ENCODE data around the gene HIRA. TPM values are rescaled to one million over a fixed set of nuclear protein-coding genes. Genes with fewer than 3 reads are reported as not detected.

HIRA gene
- total and polyA plus RNA-seq, 2 experiments from 2014 or later = 2.7 to 18.6 TPM

DNA sequence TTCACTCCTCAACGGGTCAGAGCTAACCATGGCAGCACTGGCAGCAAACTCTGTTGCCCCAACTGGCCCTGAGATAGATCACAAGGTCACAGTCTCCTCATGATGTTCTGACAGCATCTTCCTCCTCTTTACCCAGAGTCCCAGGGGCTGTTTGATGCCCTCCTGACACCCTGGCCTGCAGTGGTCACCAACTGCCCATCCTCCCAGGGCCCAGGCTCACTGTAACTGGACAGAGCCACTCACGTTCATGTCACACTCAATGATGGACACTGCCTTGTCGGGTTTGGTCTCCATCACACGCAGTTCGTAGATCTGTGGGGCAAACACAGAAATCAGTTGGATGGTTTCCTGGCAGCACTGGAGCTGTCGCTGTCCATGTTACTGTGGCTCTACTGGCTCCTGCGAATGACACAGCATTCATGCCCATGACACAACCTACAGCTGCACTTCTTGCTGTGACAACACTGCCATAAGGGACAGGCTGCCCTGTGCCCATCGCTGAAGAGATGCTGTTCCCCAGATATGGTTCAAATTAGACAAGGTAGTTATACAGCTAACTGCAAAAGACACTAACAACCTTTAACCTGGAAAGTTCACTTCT lies 26.4 kb upstream of the HIRA start:
- no peak for DNase-seq
- H3K9me3 ChIP-seq (ENCODE audit: low read depth) = no peaks in the 10 kb centered on the region
- no peak overlapping the region for H3K4me2 ChIP-seq (ENCODE audit: unreplicated experiment)
- no peak overlapping the region for H3K4me3 ChIP-seq
- H3K27me3 ChIP-seq (replicated peaks; ENCODE audit: insufficient read depth) = no peaks in the 10 kb centered on the region
- no peaks in the 10 kb centered on the region for H3F3A ChIP-seq (ENCODE audit: insufficient read depth)
- peaks cover 8% of the 10 kb centered on the region; the same call in 1 of the 2 replicates for H3K4me1 ChIP-seq (ENCODE audit: insufficient read depth)
- in situ Hi-C loops (cut with MboI) = no loop called here
- no peaks in the 10 kb centered on the region for H3K79me2 ChIP-seq (ENCODE audit: insufficient read depth)
- no peak overlapping the region for H2AFZ ChIP-seq
- 90 to 93% methylated on average over 8 of the region's 8 CpGs for WGBS, 2 experiments (ENCODE audit: low coverage in 1 of 2, low lambda C conversion rate in 2 of 2, missing lambda C conversion rate in 2 of 2)
- TF ChIP-seq EZH2 (IDR thresholded peaks at IDR 0.05; ENCODE audit: insufficient read depth, poor library complexity, severe bottlenecking) (no peak), EZH2phosphoT487 (IDR thresholded peaks at IDR 0.05; ENCODE audit: insufficient read depth, low read depth) (no peak)
- no peak overlapping the region for H3K9ac ChIP-seq
- H3K27ac ChIP-seq = no peak overlapping the region
- H4K20me1 ChIP-seq (ENCODE audit: insufficient read depth) = no peaks in the 10 kb centered on the region
- H3K36me3 ChIP-seq (ENCODE audit: low read depth) = peaks cover 52% of the 10 kb centered on the region
- H3K9me2 ChIP-seq (ENCODE audit: insufficient read depth) = no peaks in the 10 kb centered on the region

- Histone ChIP-seq H4K20me1 (ENCODE audit: insufficient read depth) (no peaks in the 10 kb centered on the region), H3K4me2 (ENCODE audit: unreplicated experiment) (no peak overlapping the region), H3K27ac (no peak overlapping the region), H3K9me2 (ENCODE audit: insufficient read depth) (no peaks in the 10 kb centered on the region), H3K27me3 (replicated peaks; ENCODE audit: insufficient read depth) (no peaks in the 10 kb centered on the region), H3K4me1 (ENCODE audit: insufficient read depth) (peaks cover 7% of the 10 kb centered on the region; the same call in 1 of the 2 replicates), H3K4me3 (no peak overlapping the region), H3K9me3 (ENCODE audit: low read depth) (no peaks in the 10 kb centered on the region), H3F3A (ENCODE audit: insufficient read depth) (0 out of 2 replicates have a peak, but pooled peaks cover 4% of the 10 kb centered on the region), H2AFZ (no peak overlapping the region), H3K36me3 (ENCODE audit: low read depth) (peaks cover 41% of the 10 kb centered on the region), H3K9ac (no peak overlapping the region), H3K79me2 (ENCODE audit: insufficient read depth) (no peaks in the 10 kb centered on the region)
- in situ Hi-C loops (cut with MboI) = no loop called here
- TF ChIP-seq EZH2phosphoT487 (IDR thresholded peaks at IDR 0.05; ENCODE audit: insufficient read depth, low read depth) = no peak
- 93 to 95% methylated on average over 8 to 10 of the region's 10 CpGs for WGBS, 2 experiments (ENCODE audit: low coverage in 1 of 2, low lambda C conversion rate in 2 of 2, missing lambda C conversion rate in 2 of 2)
- no peak for DNase-seq
Measured at GRCh38 chr22:19456541-19456940, 25.0 kb upstream of the HIRA start.

- Histone ChIP-seq H2AFZ (no peak overlapping the region), H3K9ac (no peak overlapping the region), H3K4me1 (ENCODE audit: insufficient read depth) (peaks cover 7% of the 10 kb centered on the region; the same call in 1 of the 2 replicates), H3K79me2 (ENCODE audit: insufficient read depth) (no peaks in the 10 kb centered on the region), H3K9me2 (ENCODE audit: insufficient read depth) (no peaks in the 10 kb centered on the region), H3K27ac (no peak overlapping the region), H4K20me1 (ENCODE audit: insufficient read depth) (no peaks in the 10 kb centered on the region), H3F3A (ENCODE audit: insufficient read depth) (0 out of 2 replicates have a peak, but pooled peaks cover 10% of the 10 kb centered on the region), H3K9me3 (ENCODE audit: low read depth) (no peaks in the 10 kb centered on the region), H3K27me3 (replicated peaks; ENCODE audit: insufficient read depth) (no peaks in the 10 kb centered on the region), H3K4me3 (no peak overlapping the region), H3K4me2 (ENCODE audit: unreplicated experiment) (no peak overlapping the region), H3K36me3 (ENCODE audit: low read depth) (peaks cover 35% of the 10 kb centered on the region)
- TF ChIP-seq EZH2 (IDR thresholded peaks at IDR 0.05; ENCODE audit: insufficient read depth, poor library complexity, severe bottlenecking) (no peak), EZH2phosphoT487 (IDR thresholded peaks at IDR 0.05; ENCODE audit: insufficient read depth, low read depth) (no peak)
- in situ Hi-C loops (cut with MboI) = no loop called here
- DNase-seq = peak; percentile 32
- WGBS, 2 experiments (ENCODE audit: low coverage in 1 of 2, low lambda C conversion rate in 2 of 2, missing lambda C conversion rate in 2 of 2) = 34 to 39% methylated on average over 4 of the region's 4 CpGs
Measured at GRCh38 chr22:19455585-19456370, 24.2 kb upstream of the HIRA start.

GRCh38 chr22:19455033-19455432 lies 23.5 kb upstream of the HIRA start:
- H3K79me2 ChIP-seq (ENCODE audit: insufficient read depth) = no peaks in the 10 kb centered on the region
- no peaks in the 10 kb centered on the region for H4K20me1 ChIP-seq (ENCODE audit: insufficient read depth)
- 0 out of 2 replicates have a peak, but pooled peaks cover 10% of the 10 kb centered on the region for H3F3A ChIP-seq (ENCODE audit: insufficient read depth)
- H3K27me3 ChIP-seq (replicated peaks; ENCODE audit: insufficient read depth) = no peaks in the 10 kb centered on the region
- no peak overlapping the region for H3K4me3 ChIP-seq
- 96 to 100% methylated on average over 2 of the region's 2 CpGs for WGBS, 2 experiments (ENCODE audit: low coverage in 1 of 2, low lambda C conversion rate in 2 of 2, missing lambda C conversion rate in 2 of 2)
- H3K9me3 ChIP-seq (ENCODE audit: low read depth) = no peaks in the 10 kb centered on the region
- H3K9ac ChIP-seq = no peak overlapping the region
- peaks cover 41% of the 10 kb centered on the region for H3K36me3 ChIP-seq (ENCODE audit: low read depth)
- H3K4me2 ChIP-seq (ENCODE audit: unreplicated experiment) = no peak overlapping the region
- no peak for TF ChIP-seq EZH2 (IDR thresholded peaks at IDR 0.05; ENCODE audit: insufficient read depth, poor library complexity, severe bottlenecking)
- no peak for TF ChIP-seq EZH2phosphoT487 (IDR thresholded peaks at IDR 0.05; ENCODE audit: insufficient read depth, low read depth)
- in situ Hi-C loops (cut with MboI) = no loop called here
- H3K27ac ChIP-seq = no peak overlapping the region
- H3K4me1 ChIP-seq (ENCODE audit: insufficient read depth) = peaks cover 7% of the 10 kb centered on the region; the same call in 1 of the 2 replicates
- no peak for DNase-seq
- H3K9me2 ChIP-seq (ENCODE audit: insufficient read depth) = no peaks in the 10 kb centered on the region
- H2AFZ ChIP-seq = no peak overlapping the region
